Kidney (tissue), 11 donors: ENCODE data around the gene PRAMEF17. TPM values are rescaled to one million over a fixed set of nuclear protein-coding genes. Genes with fewer than 3 reads are reported as not detected.
"Not testable (repeated sequence)": the region's sequence is repeated elsewhere in the genome, so short reads cannot be mapped to it uniquely, and the experiment has no call there.

Experiments used
- DNase-seq, 5 donors: peaks; one replicate each; pipeline ENCODE4 v3.0.0-alpha.2; 2013 to 2020
- FAIRE-seq: peaks from 2 replicates; lab custom pipeline; 2012; peaks lifted over from hg19 to GRCh38; lab: Jason Lieb, UNC
- H3K27ac ChIP-seq, 2 donors: one replicate each; pipeline ENCODE4 v1.7.0; 2013; ENCODE audit warnings: low read depth in 2 of 2, low read length in 2 of 2, inconsistent platforms in 1 of 2
- H3K27me3 ChIP-seq: one replicate; pipeline ENCODE4 v1.7.1; 2013; ENCODE audit warnings: low read length, inconsistent platforms; ENCODE audit not compliant: control insufficient read depth, insufficient read depth
- H3K36me3 ChIP-seq, 3 donors: one replicate each; pipeline versions ENCODE4 v1.7.0 to v1.7.1; 2013; ENCODE audit warnings: low read length in 3 of 3, control low read depth in 1 of 3, inconsistent platforms in 1 of 3; ENCODE audit not compliant: insufficient read depth in 3 of 3, control insufficient read depth in 2 of 3
- H3K4me1 ChIP-seq, 3 donors: one replicate each; pipeline versions ENCODE4 v1.7.0 to v1.7.1; 2013; ENCODE audit warnings: low read length in 3 of 3, inconsistent platforms in 1 of 3, low read depth in 1 of 3; ENCODE audit not compliant: control insufficient read depth in 2 of 3, insufficient read depth in 2 of 3
- H3K4me3 ChIP-seq, 3 donors: one replicate each; pipeline versions ENCODE4 v1.7.0 to v1.8.1; 2013; ENCODE audit warnings: low read length in 3 of 3, control low read depth in 1 of 3, inconsistent platforms in 1 of 3
- H3K9ac ChIP-seq, 3 donors: one replicate each; pipeline versions ENCODE4 v1.7.0 to v1.7.1; 2013; ENCODE audit warnings: low read length in 3 of 3, control low read depth in 1 of 3, inconsistent platforms in 1 of 3
- H3K9me3 ChIP-seq, 3 donors: one replicate each; pipeline versions ENCODE4 v1.7.0 to v1.7.1; 2013; ENCODE audit warnings: low read length in 3 of 3, control low read depth in 1 of 3, inconsistent platforms in 1 of 3; ENCODE audit not compliant: control insufficient read depth in 2 of 3, insufficient read depth in 1 of 3
- intact Hi-C: fragments of 100-400 bp; cut with DNase I; formaldehyde crosslinking; loops from one replicate; pipeline ENCODE4 v1.11.1; 2022
- polyA plus RNA-seq: library from polyadenylated mRNA; stranded (reverse); fragments of 350-450 nt; fragmentation: Illumina TruSeq; extraction: RNeasy Lipid Tissue Mini Kit (QIAGEN cat#74804); gene quantifications from one replicate; pipeline ENCODE4 v1.2.3, GENCODE V29; 2014; ENCODE audit warnings: low read depth, low replicate concordance; ENCODE audit not compliant: insufficient read depth
- total RNA-seq: library from RNA; stranded (reverse); fragmentation: NEBNext Ultra II Directional; extraction: Animal tissue kit (Norgen Biotek cat#: 25700); gene quantifications from one replicate; pipeline ENCODE4 v1.2.1, GENCODE V29; 2021
- donor health status: control.
- donor health status: control.
- donor health status: DM: yes; HTN: yes; CAD: no.
- donor health status: Normal renal cell carcinoma (clear cell type).

The PRAMEF17 gene
- total and polyA plus RNA-seq, 2 donors from 2014 or later, result not detected

GRCh38 chr1:13364928-13365327 lies 24.5 kb upstream of the PRAMEF17 start:
- FAIRE-seq, H3K9me3 ChIP-seq, H3K27ac ChIP-seq, H3K27me3 ChIP-seq, H3K36me3 ChIP-seq, H3K9ac ChIP-seq, H3K4me3 ChIP-seq, DNase-seq, intact Hi-C loops, H3K4me1 ChIP-seq: not testable (repeated sequence)

- FAIRE-seq, H3K36me3 ChIP-seq, H3K9ac ChIP-seq, H3K4me3 ChIP-seq, H3K27me3 ChIP-seq, H3K27ac ChIP-seq, H3K9me3 ChIP-seq, H3K4me1 ChIP-seq, DNase-seq, intact Hi-C loops: not testable (repeated sequence)
Measured at GRCh38 chr1:13366536-13366935, 22.9 kb upstream of the PRAMEF17 start.

- intact Hi-C loops, H3K9ac ChIP-seq, H3K9me3 ChIP-seq, H3K4me3 ChIP-seq, H3K4me1 ChIP-seq, H3K36me3 ChIP-seq, H3K27ac ChIP-seq, FAIRE-seq, H3K27me3 ChIP-seq: not testable (repeated sequence)
- DNase-seq, result peak in 2 of 5 donors; percentile 3 to 4
Measured at GRCh38 chr1:13368544-13368943, 20.9 kb upstream of the PRAMEF17 start.

- peak in 1 of 5 donors; percentile 4 for DNase-seq
- H3K36me3 ChIP-seq, intact Hi-C loops, H3K27me3 ChIP-seq, H3K9ac ChIP-seq, H3K4me3 ChIP-seq, H3K9me3 ChIP-seq, H3K4me1 ChIP-seq, H3K27ac ChIP-seq, FAIRE-seq: not testable (repeated sequence)
Measured at GRCh38 chr1:13378983-13379382, 10.4 kb upstream of the PRAMEF17 start.

- H3K4me1 ChIP-seq, H3K4me3 ChIP-seq, H3K9me3 ChIP-seq, FAIRE-seq, H3K9ac ChIP-seq, H3K27ac ChIP-seq, H3K27me3 ChIP-seq, DNase-seq, H3K36me3 ChIP-seq, intact Hi-C loops: not testable (repeated sequence)
Measured at GRCh38 chr1:13380380-13380779, 9.1 kb upstream of the PRAMEF17 start.

GRCh38 chr1:13393004-13393403 lies 3.6 kb downstream of the PRAMEF17 start:
- H3K36me3 ChIP-seq, H3K4me1 ChIP-seq, H3K27ac ChIP-seq, H3K27me3 ChIP-seq, H3K9me3 ChIP-seq, H3K4me3 ChIP-seq, intact Hi-C loops, FAIRE-seq, H3K9ac ChIP-seq, DNase-seq: not testable (repeated sequence)

- H3K4me1 ChIP-seq, H3K4me3 ChIP-seq, H3K36me3 ChIP-seq, H3K9ac ChIP-seq, FAIRE-seq, H3K27me3 ChIP-seq, intact Hi-C loops, H3K9me3 ChIP-seq, DNase-seq, H3K27ac ChIP-seq: not testable (repeated sequence)
Measured at GRCh38 chr1:13394761-13395160, 5.3 kb downstream of the PRAMEF17 start.

- H3K36me3 ChIP-seq, H3K4me3 ChIP-seq, DNase-seq, H3K27ac ChIP-seq, H3K9me3 ChIP-seq, H3K27me3 ChIP-seq, intact Hi-C loops, FAIRE-seq, H3K4me1 ChIP-seq, H3K9ac ChIP-seq: not testable (repeated sequence)
Measured at GRCh38 chr1:13395311-13395710, 5.9 kb downstream of the PRAMEF17 start.
